B cell (primary cell): ENCODE results near the gene ZNF687. TPM values are rescaled to one million over a fixed set of nuclear protein-coding genes. Genes with fewer than 3 reads are reported as not detected.
A peak's percentile ranks its signal among the peaks of the same experiment; 100 is the strongest.

Experiments
- ATAC-seq: fragments of 200-7000 bp; cut with Tn5 transposase; one replicate; pipeline ENCODE4 v1.10.0; 2021; ENCODE audit warnings: low read depth, mild to moderate bottlenecking, moderate number of reproducible peaks, moderate library complexity
- CTCF ChIA-PET: fragments of 350-600 bp; sonication (Branson Sonifier 250); formaldehyde crosslinking; loops from one replicate; lab custom pipeline; 2021; ENCODE audit warnings: antibody characterized with exemption, inconsistent platforms; lab: Charles Lee
- POLR2A ChIA-PET: fragments of 350-600 bp; sonication (Branson Sonifier 250); formaldehyde crosslinking; loops from one replicate; lab custom pipeline; 2021; ENCODE audit warnings: antibody characterized with exemption; lab: Charles Lee
- DNase-seq: peaks from one replicate; pipeline ENCODE4 v3.0.0; 2013
- H2AFZ ChIP-seq: 2 replicates; pipeline ENCODE4 v1.6.1; 2012; ENCODE audit warnings: mild to moderate bottlenecking, low read depth, low read length; ENCODE audit not compliant: insufficient read depth, poor library complexity, severe bottlenecking
- H3K27ac ChIP-seq, 2 donors: 1 replicate in 1 of 2; 2 replicates in 1 of 2; pipeline ENCODE4 v1.5.1; 2012 to 2013; ENCODE audit warnings: low read length in 2 of 2, mild to moderate bottlenecking in 2 of 2, moderate library complexity in 1 of 2
- H3K27me3 ChIP-seq, 4 experiments: fragments of 200-600 bp in 1 of 4; sonication (generic) in 1 of 4; replicated peaks in 1 of 4; 1 replicate in 2 of 4; 2 replicates in 2 of 4; pipeline versions ENCODE4 v1.6.1 to v1.7.0; 2013 to 2016; ENCODE audit warnings: low read length in 3 of 4, mild to moderate bottlenecking in 2 of 4, mixed read lengths in 1 of 4, moderate library complexity in 1 of 4; ENCODE audit not compliant: insufficient read depth in 4 of 4, control insufficient read depth in 3 of 4; ENCODE audit errors: control extremely low read depth in 1 of 4
- H3K36me3 ChIP-seq, 2 experiments: replicated peaks in 1 of 2; 1 replicate in 1 of 2; 2 replicates in 1 of 2; pipeline versions ENCODE4 v1.6.1 to v1.7.1; 2013; ENCODE audit warnings: low read length in 1 of 2; ENCODE audit not compliant: insufficient read depth in 2 of 2, control insufficient read depth in 1 of 2; ENCODE audit errors: control extremely low read depth in 1 of 2, extremely low read depth in 1 of 2
- H3K4me1 ChIP-seq, 2 donors: fragments of 200-600 bp in 1 of 2; sonication (generic) in 1 of 2; 1 replicate in 1 of 2; 2 replicates in 1 of 2; pipeline versions ENCODE4 v1.5.1 to v1.6.1; 2013 to 2017; ENCODE audit warnings: low read length in 2 of 2; ENCODE audit not compliant: control insufficient read depth in 2 of 2, insufficient read depth in 2 of 2
- H3K4me2 ChIP-seq: replicated peaks from 2 replicates; pipeline ENCODE3; 2012; ENCODE audit warnings: mild to moderate bottlenecking, low read depth, low read length; ENCODE audit not compliant: poor library complexity, severe bottlenecking
- H3K4me3 ChIP-seq, 5 experiments: fragments of 200-600 bp in 1 of 5; sonication (generic) in 1 of 5; 1 replicate in 3 of 5; 2 replicates in 2 of 5; pipeline versions ENCODE4 v1.5.1 to v1.7.0; 2011 to 2016; ENCODE audit warnings: low read length in 4 of 5, mild to moderate bottlenecking in 4 of 5, low read depth in 2 of 5, control low read depth in 1 of 5, moderate library complexity in 1 of 5; ENCODE audit not compliant: insufficient read depth in 1 of 5; ENCODE audit errors: control extremely low read depth in 1 of 5, extremely low read depth in 1 of 5
- H3K79me2 ChIP-seq: fragments of 200-600 bp; sonication (generic); one replicate; pipeline ENCODE4 v1.6.0; 2016; ENCODE audit warnings: low read length; ENCODE audit not compliant: control insufficient read depth, insufficient read depth
- H3K9ac ChIP-seq: fragments of 200-600 bp; sonication (generic); 2 replicates; pipeline ENCODE4 v1.6.1; 2017; ENCODE audit warnings: mild to moderate bottlenecking, low read length, moderate library complexity
- H3K9me3 ChIP-seq, 3 donors: one replicate each; pipeline versions ENCODE4 v1.6.1 to v1.7.1; 2013; ENCODE audit warnings: low read length in 2 of 3; ENCODE audit not compliant: control insufficient read depth in 2 of 3, insufficient read depth in 1 of 3; ENCODE audit errors: control extremely low read depth in 1 of 3
- H4K20me1 ChIP-seq: 2 replicates; pipeline ENCODE4 v1.6.0; 2012; ENCODE audit warnings: mild to moderate bottlenecking, low read length; ENCODE audit not compliant: insufficient read depth, control insufficient read depth, poor library complexity, severe bottlenecking
- H3K27ac Mint-ChIP-seq: one replicate; pipeline ENCODE4 v1.8.0; 2021; ENCODE audit warnings: mixed read lengths
- H3K27me3 Mint-ChIP-seq: one replicate; pipeline ENCODE4 v1.8.0; 2021; ENCODE audit warnings: mixed read lengths
- H3K4me1 Mint-ChIP-seq: one replicate; pipeline ENCODE4 v1.8.0; 2021; ENCODE audit warnings: mixed read lengths
- H3K4me3 Mint-ChIP-seq: one replicate; pipeline ENCODE4 v1.8.0; 2021; ENCODE audit warnings: mixed read lengths
- H3K9me3 Mint-ChIP-seq: one replicate; pipeline ENCODE4 v1.8.0; 2022; ENCODE audit warnings: mixed read lengths; ENCODE audit not compliant: insufficient read depth
- EZH2 ChIP-seq: IDR thresholded peaks from 2 replicates; pipeline ENCODE4 v1.6.1; 2012; ENCODE audit warnings: borderline replicate concordance, low read depth, mild to moderate bottlenecking, moderate library complexity, low read length; ENCODE audit not compliant: insufficient read depth, poor library complexity, severe bottlenecking
- WGBS: methylation state at CpG from one replicate; pipeline ENCODE4 v1.1.5; 2013; ENCODE audit warnings: missing lambda C conversion rate; ENCODE audit not compliant: insufficient coverage; 5-methylcytosine and 5-hydroxymethylcytosine counted together
- intact Hi-C: fragments of 100-400 bp; cut with micrococcal nuclease; formaldehyde crosslinking; loops from one replicate; pipeline ENCODE4 v1.10.0; 2022
- polyA minus RNA-seq: library from RNA; depleted of rRNA, polyadenylated mRNA; stranded (reverse); fragments of >200 nt; gene quantifications from 2 replicates; pipeline ENCODE4 v1.2.3, GENCODE V29; 2012
- polyA plus RNA-seq: library from polyadenylated mRNA; depleted of rRNA; stranded (reverse); fragments of >200 nt; gene quantifications from 2 replicates; pipeline ENCODE4 v1.2.3, GENCODE V29; 2012
- total RNA-seq, 2 donors: library from RNA; stranded (reverse); fragments of 120-200 nt in 1 of 2; gene quantifications; 1 replicate in 1 of 2; 2 replicates in 1 of 2; pipeline versions ENCODE4 v1.2.3 to v1.2.4, GENCODE V29; 2013 to 2022
- TF ChIP-seq, protein P1 (sequence below): fragments of 200-600 bp; IDR thresholded peaks from one replicate; pipeline ENCODE4 v1.8.0; 2022; ENCODE audit warnings: antibody characterized with exemption, mild to moderate bottlenecking

ZNF687 gene
- 49.6 and 54.0 TPM in 2 replicates for total RNA-seq
- 16.6 TPM for total RNA-seq (2013)
- polyA plus RNA-seq, result 29.1 and 37.0 TPM in 2 replicates
- polyA minus RNA-seq, result 50.2 and 61.4 TPM in 2 replicates

- H4K20me1 ChIP-seq, result peaks cover 30% of the 10 kb centered on the region
- POLR2A ChIA-PET, result interaction anchor here (0.6 to 1.7 kb wide), 10 partner anchors 16 to 1395 kb away, joined by 3 to 7 read pairs (median 4); partner anchors contain the start of genes PI4KB, PSMD4 and RFX5
- peak within 1 kb of the TSS; percentile 95 to 96 for H3K27ac ChIP-seq
- no peaks in the 10 kb centered on the region for H3K9me3 ChIP-seq
- peak within 1 kb of the TSS; percentile 90 for H3K4me2 ChIP-seq
- peaks cover 24 to 37% of the 10 kb centered on the region in 2 donors for H3K4me1 ChIP-seq
- no peaks in the 10 kb centered on the region for H3K27me3 ChIP-seq
- Mint-ChIP-seq H3K4me3 (peak within 1 kb of the TSS; percentile 98), H3K4me1 (peaks cover 45% of the 10 kb centered on the region), H3K27me3 (no peaks in the 10 kb centered on the region), H3K9me3 (no peaks in the 10 kb centered on the region), H3K27ac (peak within 1 kb of the TSS; percentile 96)
- peak within 1 kb of the TSS; percentile 92 for H3K9ac ChIP-seq
- H3K4me3 ChIP-seq, result peak within 1 kb of the TSS; percentile 91 to 100 (median 97)
- intact Hi-C loops, result loop anchor here (1.0 to 5.0 kb wide), 10 partner anchors 28 to 555 kb away; partner anchors contain the start of genes ARNT, C2CD4D, CDC42SE1 and LYSMD1
- H3K79me2 ChIP-seq, result peaks cover 49% of the 10 kb centered on the region
- TF ChIP-seq EZH2, result no peak
- TF ChIP-seq, protein P1, sequence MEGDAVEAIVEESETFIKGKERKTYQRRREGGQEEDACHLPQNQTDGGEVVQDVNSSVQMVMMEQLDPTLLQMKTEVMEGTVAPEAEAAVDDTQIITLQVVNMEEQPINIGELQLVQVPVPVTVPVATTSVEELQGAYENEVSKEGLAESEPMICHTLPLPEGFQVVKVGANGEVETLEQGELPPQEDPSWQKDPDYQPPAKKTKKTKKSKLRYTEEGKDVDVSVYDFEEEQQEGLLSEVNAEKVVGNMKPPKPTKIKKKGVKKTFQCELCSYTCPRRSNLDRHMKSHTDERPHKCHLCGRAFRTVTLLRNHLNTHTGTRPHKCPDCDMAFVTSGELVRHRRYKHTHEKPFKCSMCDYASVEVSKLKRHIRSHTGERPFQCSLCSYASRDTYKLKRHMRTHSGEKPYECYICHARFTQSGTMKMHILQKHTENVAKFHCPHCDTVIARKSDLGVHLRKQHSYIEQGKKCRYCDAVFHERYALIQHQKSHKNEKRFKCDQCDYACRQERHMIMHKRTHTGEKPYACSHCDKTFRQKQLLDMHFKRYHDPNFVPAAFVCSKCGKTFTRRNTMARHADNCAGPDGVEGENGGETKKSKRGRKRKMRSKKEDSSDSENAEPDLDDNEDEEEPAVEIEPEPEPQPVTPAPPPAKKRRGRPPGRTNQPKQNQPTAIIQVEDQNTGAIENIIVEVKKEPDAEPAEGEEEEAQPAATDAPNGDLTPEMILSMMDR, result no peak
- CTCF ChIA-PET, result interaction anchor here (1.1 to 2.4 kb wide), 7 partner anchors 18 to 59 kb away, joined by 3 to 14 read pairs (median 6); partner anchors contain the start of genes PI4KB and PSMD4
- H3K36me3 ChIP-seq, result peaks cover 1 to 17% of the 10 kb centered on the region in 2 experiments
- peak; percentile 86 for ATAC-seq
- peak within 1 kb of the TSS; percentile 76 for H2AFZ ChIP-seq
- WGBS, result under 1% methylated on average over 71 of the region's 74 CpGs
- peak; percentile 99 for DNase-seq
These were observed at the start of gene ZNF687 for GRCh38 chr1:151281969-151282882. TSS of gene ZNF687 (plus strand) at chr1:151282299. CDS start at chr1:151286292, 3,993 bp downstream.
